GM15510 (cell line): Measurements from ENCODE around the gene KCNMB2.

Experiments
- POLR2A ChIP-seq: IDR thresholded peaks from 3 replicates; pipeline ENCODE4 v1.6.1; 2011; ENCODE audit warnings: borderline replicate concordance; ENCODE audit not compliant: insufficient read length; ENCODE audit errors: extremely low read depth

KCNMB2 gene

DNA sequence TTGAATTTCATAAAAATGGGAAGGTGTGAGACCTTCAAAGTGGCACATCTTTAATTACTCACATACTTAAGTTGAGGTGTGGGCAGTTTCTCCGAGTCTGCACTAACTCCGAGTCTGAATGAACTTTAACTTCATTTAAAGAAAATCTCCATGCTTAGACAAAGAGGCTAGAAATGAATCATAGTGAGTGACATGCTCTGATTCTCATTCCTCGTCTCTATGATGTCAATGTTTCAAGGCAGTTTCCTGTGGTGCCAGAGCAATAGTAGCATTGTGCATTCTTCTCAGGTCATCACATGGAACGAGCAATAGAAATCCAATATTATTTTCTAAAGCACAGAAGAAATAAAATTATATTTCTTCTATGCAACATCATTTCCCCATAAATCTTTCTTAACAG lies 224.8 kb downstream of the KCNMB2 start:
- no peak for TF ChIP-seq POLR2A

DNA sequence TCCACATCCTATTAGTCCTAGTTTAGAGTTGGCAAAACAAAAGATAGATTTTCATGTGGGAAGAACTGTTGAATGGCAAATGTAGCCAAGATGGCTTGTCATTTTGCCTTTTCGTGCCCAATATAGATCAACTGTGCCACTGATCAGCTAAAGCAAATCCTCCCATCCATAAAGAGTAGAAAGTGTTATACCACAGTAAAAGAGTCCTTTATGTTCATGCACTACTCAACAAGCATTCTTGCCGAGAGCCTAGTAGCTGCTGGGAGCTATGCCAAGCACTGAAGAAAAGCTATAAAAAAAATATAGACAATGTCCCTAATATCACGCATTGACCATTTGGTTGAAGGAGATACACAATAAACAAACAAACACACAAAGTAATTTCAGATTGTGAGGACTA lies 225.2 kb downstream of the KCNMB2 start:
- no peak for TF ChIP-seq POLR2A

DNA sequence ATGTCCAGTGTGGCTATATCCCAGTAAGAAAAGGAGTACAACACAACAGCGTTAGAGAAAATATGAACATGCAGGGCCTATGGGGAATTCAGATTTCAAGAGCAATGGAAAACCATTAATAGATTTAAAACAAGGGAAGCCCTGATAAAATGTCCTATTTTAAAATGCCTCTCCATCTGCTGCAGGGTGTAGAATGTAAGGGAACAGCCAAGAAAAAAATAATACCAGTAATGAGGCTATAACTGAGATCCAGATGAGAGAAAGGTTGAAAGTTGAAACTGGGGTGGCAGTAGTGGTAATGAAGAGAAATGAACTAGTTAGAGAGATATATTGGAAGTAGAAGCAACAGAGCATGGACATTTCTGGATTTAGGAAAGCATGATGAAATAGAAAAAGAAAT lies 226.1 kb downstream of the KCNMB2 start:
- TF ChIP-seq POLR2A = no peak

- TF ChIP-seq POLR2A = no peak
Observed at GRCh38 chr3:178765472-178765871, 229.2 kb downstream of the KCNMB2 start.

DNA sequence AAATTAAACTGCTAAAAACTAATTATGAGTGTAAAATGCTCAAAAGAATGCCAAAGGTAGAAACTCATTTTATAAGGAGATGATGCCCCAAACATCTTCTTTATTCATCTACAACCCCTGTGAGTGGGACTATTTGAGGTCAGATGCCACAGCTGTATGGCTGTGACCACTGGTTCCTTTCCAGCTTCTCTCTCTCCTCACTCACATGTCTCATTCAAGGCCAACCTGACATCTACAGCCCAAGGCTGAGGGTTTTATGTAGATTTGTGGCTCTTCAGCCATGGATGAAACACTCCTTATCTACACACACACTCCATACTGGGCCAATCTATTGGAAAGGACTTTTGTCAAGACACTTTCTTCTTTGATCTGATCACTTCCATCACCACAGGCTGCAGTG lies 231.3 kb downstream of the KCNMB2 start:
- TF ChIP-seq POLR2A = no peak

DNA sequence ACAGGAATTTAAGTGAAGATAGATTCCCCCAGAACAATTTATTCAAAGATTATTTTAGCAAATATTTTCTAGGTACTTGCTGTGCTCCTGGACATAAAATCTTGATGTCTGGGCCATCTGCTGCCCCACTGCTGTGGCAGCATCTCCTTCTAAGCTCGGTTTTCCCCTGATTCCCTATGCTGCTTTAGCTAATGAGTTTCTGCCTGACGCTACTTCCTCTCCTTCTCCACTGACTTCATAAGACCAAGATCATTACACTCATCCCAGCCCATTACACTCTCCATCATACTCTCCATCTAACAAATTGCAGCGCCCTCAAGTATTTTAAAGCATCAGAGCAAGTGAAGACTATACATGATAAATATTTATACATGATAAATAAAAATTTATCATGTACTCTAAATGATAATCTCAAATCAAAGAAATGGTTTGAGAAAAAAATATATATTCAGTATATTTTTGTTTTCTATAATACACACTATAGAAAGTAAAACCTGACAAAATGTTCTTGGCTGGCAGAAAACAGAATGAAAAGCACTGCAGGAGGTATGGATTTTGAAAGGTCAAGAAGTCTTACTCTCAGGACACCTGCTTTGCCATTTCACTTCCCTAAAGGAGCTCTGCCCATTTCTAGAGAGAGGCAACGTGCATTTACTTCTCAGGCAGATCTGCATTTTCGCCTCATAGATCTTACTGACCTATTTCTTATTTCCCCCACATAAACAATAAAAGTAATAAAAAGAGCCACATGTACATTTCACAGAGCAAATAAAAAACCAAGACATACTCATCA lies 232.0 kb downstream of the KCNMB2 start:
- no peak for TF ChIP-seq POLR2A

DNA sequence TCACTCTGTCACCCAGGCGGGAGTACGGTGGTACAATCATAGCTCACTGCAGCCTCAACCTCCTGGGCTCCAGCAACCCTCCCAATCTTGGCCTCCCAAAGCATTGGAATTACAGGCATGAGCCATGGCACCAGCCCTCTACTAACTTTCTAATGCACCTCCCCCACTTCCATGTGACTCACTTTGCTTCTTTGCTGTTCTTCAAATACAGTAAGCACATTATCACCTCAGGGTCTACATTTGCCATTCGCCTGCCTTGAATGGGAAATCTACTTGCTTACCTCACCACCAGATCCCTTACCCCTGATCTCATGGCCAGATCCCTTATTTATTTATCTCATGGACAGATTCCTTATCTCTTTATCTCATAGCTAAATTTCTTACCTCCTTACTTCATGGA lies 235.3 kb downstream of the KCNMB2 start:
- no peak for TF ChIP-seq POLR2A

DNA sequence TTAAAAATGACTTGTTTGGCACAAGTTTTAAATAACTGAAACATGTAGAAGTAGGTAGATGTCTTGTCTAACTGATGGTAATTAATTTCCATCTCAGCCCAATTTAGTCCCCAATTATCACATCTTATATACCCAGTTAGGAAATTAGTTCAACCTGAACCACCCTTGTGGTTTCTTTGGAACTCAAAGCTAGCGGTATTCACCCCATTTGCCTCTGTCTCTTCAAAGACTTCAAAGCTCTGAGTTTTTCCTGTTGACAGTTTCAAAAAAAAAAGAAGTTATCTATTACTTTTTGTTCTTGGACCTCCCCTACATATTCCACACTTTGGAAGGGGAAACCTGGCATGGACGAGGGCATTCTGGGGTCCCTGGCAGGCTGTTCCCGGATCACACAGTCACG lies 236.5 kb downstream of the KCNMB2 start:
- TF ChIP-seq POLR2A = no peak

GRCh38 chr3:178773358-178773757 lies 237.1 kb downstream of the KCNMB2 start:
- TF ChIP-seq POLR2A = no peak

DNA sequence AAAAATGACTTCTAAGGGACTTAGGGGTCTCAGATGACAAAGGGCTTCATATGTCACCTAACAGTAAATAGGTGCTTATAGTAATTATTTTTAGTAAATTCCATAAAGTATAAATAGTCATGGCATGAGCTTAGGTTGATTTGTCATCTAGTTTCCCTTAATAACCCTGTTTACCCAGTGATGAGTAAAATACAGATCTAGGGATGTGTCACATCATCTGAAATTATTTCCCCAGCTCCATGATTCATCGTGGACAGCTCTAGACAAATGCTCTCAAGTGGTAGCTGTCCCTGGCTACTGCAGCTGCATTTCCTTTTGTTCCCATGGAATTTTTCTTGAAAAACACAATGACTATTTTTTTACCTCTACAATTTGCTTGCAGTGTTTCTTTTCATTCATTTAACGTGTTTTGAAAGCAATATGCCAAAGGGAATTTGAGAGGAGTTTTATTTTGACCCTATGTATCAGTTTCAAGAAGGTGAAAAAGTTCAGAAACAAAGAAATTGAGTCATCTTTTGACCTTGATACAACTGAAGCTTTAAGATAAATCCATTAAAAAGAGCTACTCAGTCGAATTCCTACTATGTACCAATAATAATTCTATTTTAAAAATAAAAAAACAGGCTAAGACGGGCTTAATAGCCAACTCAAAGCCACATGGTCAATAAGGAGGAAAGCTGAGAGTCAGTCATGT lies 241.6 kb downstream of the KCNMB2 start:
- no peak for TF ChIP-seq POLR2A

DNA sequence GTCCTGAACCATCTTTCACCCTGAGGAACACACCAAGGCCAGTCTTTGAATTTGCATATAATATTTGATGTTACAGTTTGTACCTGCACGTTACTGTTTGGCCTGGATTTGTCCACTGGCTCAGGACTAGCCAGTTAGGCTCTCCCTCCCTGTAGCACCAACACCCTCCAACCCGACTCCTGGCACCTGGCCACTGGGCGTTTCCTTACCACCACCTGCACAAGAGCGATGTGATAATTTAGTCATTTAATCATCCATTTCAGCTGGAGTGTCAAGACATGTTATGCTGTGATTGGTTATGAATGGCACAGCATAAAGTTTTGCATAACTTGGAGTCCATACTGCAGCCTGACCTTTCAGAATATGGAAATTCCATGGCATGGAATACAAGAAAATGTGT lies 242.4 kb downstream of the KCNMB2 start:
- TF ChIP-seq POLR2A = no peak

DNA sequence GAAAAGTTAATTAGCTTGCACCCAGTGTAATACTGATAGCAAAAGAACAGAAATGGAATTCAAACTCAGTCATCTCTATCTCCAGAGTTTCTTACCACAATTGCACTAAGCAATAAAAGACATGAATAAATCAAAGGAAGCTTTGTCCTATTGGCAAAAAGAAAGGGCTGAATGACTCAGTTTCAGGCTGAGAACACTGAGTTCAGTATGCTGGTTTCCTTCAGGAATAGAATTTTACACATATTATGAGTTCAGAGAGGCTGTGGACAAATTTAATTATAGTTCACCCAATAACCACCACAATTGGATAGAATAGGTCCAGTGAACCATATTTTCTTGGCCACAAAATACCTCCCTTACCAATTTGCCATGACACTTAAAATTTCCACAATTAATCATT lies 249.7 kb downstream of the KCNMB2 start:
- TF ChIP-seq POLR2A = no peak

DNA sequence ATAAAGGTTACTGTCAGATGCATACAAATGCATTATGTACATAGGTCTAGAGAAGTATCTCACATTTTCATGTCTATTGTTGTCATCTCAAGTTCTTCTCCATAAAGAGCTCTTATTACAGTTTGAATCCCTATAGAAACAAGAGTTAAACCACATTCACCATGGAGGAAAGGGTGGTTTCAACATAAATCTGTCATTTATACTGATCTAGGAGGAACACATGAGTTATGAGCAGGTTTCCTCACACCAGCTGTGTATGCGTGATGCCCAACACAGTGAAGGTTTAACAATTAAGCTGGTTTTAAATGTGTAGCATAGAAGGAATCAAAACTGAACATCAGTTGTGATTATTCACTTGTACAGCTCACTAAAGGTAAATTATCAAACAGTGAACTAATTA lies 251.7 kb downstream of the KCNMB2 start:
- TF ChIP-seq POLR2A = no peak

- no peak for TF ChIP-seq POLR2A
Observed at GRCh38 chr3:178794711-178795110, 258.5 kb downstream of the KCNMB2 start.

GRCh38 chr3:178795349-178795748 lies 259.1 kb downstream of the KCNMB2 start:
- no peak for TF ChIP-seq POLR2A

- TF ChIP-seq POLR2A = no peak
Observed at GRCh38 chr3:178802259-178802658, 266.0 kb downstream of the KCNMB2 start.
